NK-92 (cell line): ENCODE data around the gene CD44.

Source experiments
- DNase-seq: peaks from one replicate; lab custom pipeline; 2025; ENCODE audit not compliant: unreplicated experiment; lab: John Stamatoyannopoulos, UW

CD44 gene

GRCh38 chr11:35112056-35112845 lies 26.7 kb upstream of the CD44 start:
- DNase-seq: no peak

GRCh38 chr11:35112846-35113105 lies 26.2 kb upstream of the CD44 start:
- no peak for DNase-seq

- no peak for DNase-seq
Observed at GRCh38 chr11:35114906-35115687, 23.9 kb upstream of the CD44 start.

- DNase-seq: no peak
Observed at GRCh38 chr11:35115688-35116030, 23.3 kb upstream of the CD44 start.

- DNase-seq: no peak
Observed at GRCh38 chr11:35116245-35116644, 22.7 kb upstream of the CD44 start.

GRCh38 chr11:35116762-35117640 lies 22.0 kb upstream of the CD44 start:
- no peak for DNase-seq

- no peak for DNase-seq
Observed at GRCh38 chr11:35118906-35119305, 20.1 kb upstream of the CD44 start.

GRCh38 chr11:35121326-35121865 lies 17.6 kb upstream of the CD44 start:
- DNase-seq: no peak

- no peak for DNase-seq
Observed at GRCh38 chr11:35122308-35122707, 16.7 kb upstream of the CD44 start.

- DNase-seq: no peak
Observed at GRCh38 chr11:35126000-35126878, 12.7 kb upstream of the CD44 start.

- no peak for DNase-seq
Observed at GRCh38 chr11:35126879-35127581, 11.9 kb upstream of the CD44 start.

GRCh38 chr11:35127619-35128018 lies 11.4 kb upstream of the CD44 start:
- no peak for DNase-seq

GRCh38 chr11:35131094-35131493 lies 7.9 kb upstream of the CD44 start:
- no peak for DNase-seq

- DNase-seq: no peak
Observed at GRCh38 chr11:35131886-35132285, 7.1 kb upstream of the CD44 start.

- DNase-seq: no peak
Observed at GRCh38 chr11:35133656-35134055, 5.3 kb upstream of the CD44 start.

GRCh38 chr11:35134403-35135148 lies 4.4 kb upstream of the CD44 start:
- DNase-seq: no peak

GRCh38 chr11:35135222-35135621 lies 3.7 kb upstream of the CD44 start:
- no peak for DNase-seq

- no peak for DNase-seq
Observed at GRCh38 chr11:35136311-35136710, 2.7 kb upstream of the CD44 start.

GRCh38 chr11:35138058-35138457 lies 913 bp upstream of the CD44 start:
- DNase-seq: no peak
